Measurements from ENCODE around the gene TUT7.

DNA sequence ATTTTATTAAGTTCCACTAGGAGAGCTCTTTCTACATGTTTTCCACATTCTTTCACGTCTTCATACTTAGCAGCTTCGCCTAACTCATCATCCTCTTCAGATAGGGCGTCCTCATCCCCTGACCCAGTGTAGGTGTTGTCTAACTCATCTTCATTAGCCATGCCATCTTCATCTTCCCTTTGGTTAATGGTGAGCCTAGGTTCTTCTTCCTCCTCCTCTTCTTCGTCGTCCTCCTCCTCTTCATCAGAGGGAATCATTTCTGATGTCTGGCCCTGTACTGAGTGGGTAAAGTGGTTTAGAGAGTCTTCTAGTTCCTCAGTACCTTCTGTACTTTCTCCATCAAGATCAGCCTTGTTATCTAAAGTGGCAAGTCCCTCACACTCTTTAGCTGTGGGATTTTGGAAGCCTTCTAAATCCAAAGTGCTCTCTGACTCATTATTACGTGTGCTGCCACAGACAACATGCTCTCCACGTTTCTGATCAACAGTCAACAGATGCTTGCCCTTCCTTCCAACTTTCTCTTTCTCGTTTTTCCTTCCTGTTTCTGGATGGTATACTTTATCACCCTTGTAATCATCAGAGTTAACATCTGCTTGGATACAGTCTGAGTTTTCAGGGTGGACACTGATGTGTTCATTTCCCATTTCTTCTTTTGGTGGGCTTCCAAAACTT lies 31.1 kb downstream of the TUT7 start:
- TF ChIP-seq POLR2A (IDR thresholded peaks at IDR 0.05) (no peak), POLR2AphosphoS5 (IDR thresholded peaks at IDR 0.05) (no peak), EP300 (IDR thresholded peaks at IDR 0.05) (no peak)
- TF ChIP-seq, protein P1, sequence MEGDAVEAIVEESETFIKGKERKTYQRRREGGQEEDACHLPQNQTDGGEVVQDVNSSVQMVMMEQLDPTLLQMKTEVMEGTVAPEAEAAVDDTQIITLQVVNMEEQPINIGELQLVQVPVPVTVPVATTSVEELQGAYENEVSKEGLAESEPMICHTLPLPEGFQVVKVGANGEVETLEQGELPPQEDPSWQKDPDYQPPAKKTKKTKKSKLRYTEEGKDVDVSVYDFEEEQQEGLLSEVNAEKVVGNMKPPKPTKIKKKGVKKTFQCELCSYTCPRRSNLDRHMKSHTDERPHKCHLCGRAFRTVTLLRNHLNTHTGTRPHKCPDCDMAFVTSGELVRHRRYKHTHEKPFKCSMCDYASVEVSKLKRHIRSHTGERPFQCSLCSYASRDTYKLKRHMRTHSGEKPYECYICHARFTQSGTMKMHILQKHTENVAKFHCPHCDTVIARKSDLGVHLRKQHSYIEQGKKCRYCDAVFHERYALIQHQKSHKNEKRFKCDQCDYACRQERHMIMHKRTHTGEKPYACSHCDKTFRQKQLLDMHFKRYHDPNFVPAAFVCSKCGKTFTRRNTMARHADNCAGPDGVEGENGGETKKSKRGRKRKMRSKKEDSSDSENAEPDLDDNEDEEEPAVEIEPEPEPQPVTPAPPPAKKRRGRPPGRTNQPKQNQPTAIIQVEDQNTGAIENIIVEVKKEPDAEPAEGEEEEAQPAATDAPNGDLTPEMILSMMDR (IDR thresholded peaks at IDR 0.05): no peak
